Brain pericyte (primary cell): ENCODE results near the gene PPP1CC.

Experiments used
- DNase-seq: peaks from one replicate; pipeline ENCODE4 v3.0.0-alpha.2; 2012; ENCODE audit warnings: low read depth, low spot score

The PPP1CC gene

GRCh38 chr12:110687396-110688169, 55.1 kb downstream of the PPP1CC start:
- no peak for DNase-seq

DNA sequence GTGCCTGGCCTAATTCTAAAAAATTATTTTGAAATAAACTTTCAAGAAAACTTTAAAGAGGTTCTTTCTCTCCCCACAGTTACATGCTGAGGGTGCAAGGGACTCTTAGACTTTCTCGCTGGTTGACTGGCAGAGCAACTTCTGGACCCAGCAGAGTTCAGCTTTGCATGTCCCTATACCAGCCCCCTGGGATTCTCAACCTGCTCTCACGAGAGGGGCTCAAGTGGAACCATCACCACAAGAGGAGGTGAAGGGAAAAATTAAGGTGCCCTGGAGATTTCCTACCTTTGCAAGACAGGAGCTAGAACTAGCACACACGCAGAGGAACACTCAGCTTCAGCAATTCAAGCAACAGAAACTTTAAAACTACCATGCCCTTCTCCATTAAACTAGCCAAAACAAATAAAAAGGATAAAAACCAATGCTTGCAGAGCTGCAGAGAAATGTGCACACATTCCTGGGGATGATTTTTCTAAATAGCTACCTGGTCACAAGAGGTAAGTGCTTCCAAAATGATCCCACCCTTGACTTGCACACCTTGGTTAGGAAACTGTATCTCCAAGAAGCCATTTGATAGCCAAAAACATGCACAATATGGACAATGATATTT, 56.3 kb downstream of the PPP1CC start:
- DNase-seq = no peak

GRCh38 chr12:110684312-110684836, 58.3 kb downstream of the PPP1CC start:
- DNase-seq = no peak

GRCh38 chr12:110683888-110684287, 58.8 kb downstream of the PPP1CC start:
- no peak for DNase-seq

DNA sequence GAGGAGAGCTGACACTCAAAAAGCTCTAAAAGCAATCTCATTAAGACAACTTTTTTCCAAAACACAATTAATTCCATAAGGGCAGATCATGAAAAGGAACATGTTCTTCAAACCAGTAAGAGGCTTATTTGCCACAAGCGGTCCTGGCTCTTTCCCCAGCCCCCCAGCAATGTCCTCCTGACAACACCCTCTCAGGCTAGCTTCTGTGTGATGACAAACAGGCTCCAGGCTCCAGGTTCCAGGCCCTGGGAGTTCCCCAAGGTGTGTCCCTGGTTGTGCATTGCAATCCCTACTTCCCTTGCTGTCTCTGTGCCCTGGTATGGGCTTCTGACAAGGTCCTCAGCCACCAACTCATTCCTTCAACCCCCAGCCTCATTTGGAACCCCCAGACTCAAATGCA, 62.7 kb downstream of the PPP1CC start:
- no peak for DNase-seq

DNA sequence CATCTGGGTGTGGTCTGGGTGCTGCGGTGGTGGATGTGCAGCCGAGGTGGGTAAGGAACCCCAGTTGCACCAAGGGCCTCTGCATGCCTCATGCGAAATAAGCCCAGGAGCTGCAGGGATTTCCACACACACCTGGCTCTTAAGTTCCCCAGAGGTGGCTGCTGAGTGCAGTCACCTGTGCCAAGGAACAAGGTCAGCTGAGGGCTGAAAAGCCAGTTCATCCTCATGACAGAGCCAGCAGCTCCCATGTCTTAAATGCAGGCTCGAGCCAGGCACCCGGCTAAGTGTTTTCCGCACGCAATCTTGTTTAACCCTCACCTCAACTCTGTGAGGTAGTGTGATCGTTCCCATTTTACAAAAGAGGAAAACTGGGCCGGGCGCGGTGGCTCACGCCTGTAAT, 63.5 kb downstream of the PPP1CC start:
- no peak for DNase-seq

DNA sequence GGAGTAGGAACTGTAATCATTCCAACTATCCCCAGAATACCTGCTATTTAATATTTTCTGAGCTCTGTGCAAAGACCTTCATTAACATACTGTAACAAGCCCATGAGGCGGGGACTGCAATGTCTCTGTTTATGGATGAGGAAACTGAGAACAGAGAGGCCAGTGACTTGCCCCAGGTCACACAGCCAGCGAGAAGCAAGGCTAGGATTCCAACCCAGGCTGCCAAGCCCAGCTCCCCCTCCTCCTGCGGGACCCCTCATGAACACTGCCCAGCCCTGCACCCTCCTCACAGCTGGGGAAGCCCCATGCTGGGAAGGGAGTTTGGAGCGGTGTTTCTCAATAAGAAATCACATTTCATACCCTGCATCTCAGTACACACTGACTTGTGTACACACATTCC, 64.7 kb downstream of the PPP1CC start:
- DNase-seq = no peak

GRCh38 chr12:110677206-110677911, 65.3 kb downstream of the PPP1CC start:
- DNase-seq = peak; percentile 47

GRCh38 chr12:110676171-110676570, 66.5 kb downstream of the PPP1CC start:
- no peak for DNase-seq

- no peak for DNase-seq
These were observed 72.5 kb downstream of the PPP1CC start for GRCh38 chr12:110670161-110670701.
